IMR-90 (cell line): ENCODE measurements around the gene CFAP251.

Source experiments
- FOS ChIP-seq: fragments of 150-350 bp; IDR thresholded peaks from 2 replicates; pipeline ENCODE4 v1.6.1; 2016; ENCODE audit warnings: low read depth, low read length
- MAFK ChIP-seq: IDR thresholded peaks from 2 replicates; pipeline ENCODE4 v1.6.1; 2012; ENCODE audit warnings: low read depth, low read length, improper control_type of control experiment
- MXI1 ChIP-seq: IDR thresholded peaks from 2 replicates; pipeline ENCODE4 v1.6.1; 2012; ENCODE audit warnings: low read depth, mild to moderate bottlenecking, low read length, moderate library complexity, borderline replicate concordance
- NFE2L2 ChIP-seq: fragments of 150-350 bp; IDR thresholded peaks from 2 replicates; pipeline ENCODE4 v1.6.1; 2016; ENCODE audit warnings: low read depth, mild to moderate bottlenecking, low read length
- POLR2A ChIP-seq: IDR thresholded peaks from 2 replicates; pipeline ENCODE4 v1.6.1; 2012; ENCODE audit warnings: mild to moderate bottlenecking, low read depth, low read length
- RAD21 ChIP-seq: IDR thresholded peaks from 2 replicates; pipeline ENCODE4 v1.6.1; 2012; ENCODE audit warnings: low read length, improper control_type of control experiment
- RCOR1 ChIP-seq: IDR thresholded peaks from 2 replicates; pipeline ENCODE4 v1.6.1; 2012; ENCODE audit warnings: mild to moderate bottlenecking, low read length, improper control_type of control experiment; ENCODE audit not compliant: insufficient replicate concordance
- RFX5 ChIP-seq: IDR thresholded peaks from 2 replicates; pipeline ENCODE4 v1.8.0; 2012; ENCODE audit warnings: low read depth, mild to moderate bottlenecking, low read length, moderate library complexity
- SMC3 ChIP-seq: fragments of 150-350 bp; IDR thresholded peaks from 2 replicates; pipeline ENCODE4 v1.6.1; 2016; ENCODE audit warnings: low read depth, mild to moderate bottlenecking, antibody characterized with exemption, low read length, moderate library complexity
- TF ChIP-seq, protein P1 (sequence below): conservative IDR thresholded peaks from 2 replicates; pipeline ENCODE4 v1.5.1; 2012; ENCODE audit warnings: mild to moderate bottlenecking, low read depth, low read length, improper control_type of control experiment
- TF ChIP-seq, protein P2 (sequence below): fragments of 150-350 bp; IDR thresholded peaks from 2 replicates; pipeline ENCODE4 v1.6.1; 2017; ENCODE audit warnings: mild to moderate bottlenecking, antibody characterized with exemption, low read length, low read depth

DNA sequence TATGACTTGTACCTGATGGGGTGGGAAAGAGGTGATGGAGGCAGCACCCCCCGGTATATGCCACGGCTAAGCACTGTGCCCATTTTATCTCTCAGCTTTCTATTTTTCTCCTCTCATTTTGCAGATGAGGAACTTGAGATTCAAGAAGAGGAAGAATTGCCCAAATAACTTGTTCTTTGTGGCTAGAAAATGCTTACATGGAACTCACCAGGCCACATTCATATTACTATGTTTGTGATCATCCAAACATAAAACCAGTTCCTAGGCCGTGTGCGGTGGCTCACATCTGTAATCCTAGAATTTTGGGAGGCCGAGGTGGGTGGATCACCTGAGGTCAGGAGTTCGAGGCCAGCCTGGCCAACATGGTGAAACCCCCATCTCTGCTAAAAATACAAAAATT lies 44.3 kb upstream of the CFAP251 start:
- TF ChIP-seq, protein P1, sequence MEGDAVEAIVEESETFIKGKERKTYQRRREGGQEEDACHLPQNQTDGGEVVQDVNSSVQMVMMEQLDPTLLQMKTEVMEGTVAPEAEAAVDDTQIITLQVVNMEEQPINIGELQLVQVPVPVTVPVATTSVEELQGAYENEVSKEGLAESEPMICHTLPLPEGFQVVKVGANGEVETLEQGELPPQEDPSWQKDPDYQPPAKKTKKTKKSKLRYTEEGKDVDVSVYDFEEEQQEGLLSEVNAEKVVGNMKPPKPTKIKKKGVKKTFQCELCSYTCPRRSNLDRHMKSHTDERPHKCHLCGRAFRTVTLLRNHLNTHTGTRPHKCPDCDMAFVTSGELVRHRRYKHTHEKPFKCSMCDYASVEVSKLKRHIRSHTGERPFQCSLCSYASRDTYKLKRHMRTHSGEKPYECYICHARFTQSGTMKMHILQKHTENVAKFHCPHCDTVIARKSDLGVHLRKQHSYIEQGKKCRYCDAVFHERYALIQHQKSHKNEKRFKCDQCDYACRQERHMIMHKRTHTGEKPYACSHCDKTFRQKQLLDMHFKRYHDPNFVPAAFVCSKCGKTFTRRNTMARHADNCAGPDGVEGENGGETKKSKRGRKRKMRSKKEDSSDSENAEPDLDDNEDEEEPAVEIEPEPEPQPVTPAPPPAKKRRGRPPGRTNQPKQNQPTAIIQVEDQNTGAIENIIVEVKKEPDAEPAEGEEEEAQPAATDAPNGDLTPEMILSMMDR, result no peak
- TF ChIP-seq RFX5 (no peak), POLR2A (no peak), SMC3 (no peak), RAD21 (no peak), RCOR1 (no peak), MAFK (no peak), MXI1 (no peak), FOS (no peak), NFE2L2 (no peak)
- TF ChIP-seq, protein P2, sequence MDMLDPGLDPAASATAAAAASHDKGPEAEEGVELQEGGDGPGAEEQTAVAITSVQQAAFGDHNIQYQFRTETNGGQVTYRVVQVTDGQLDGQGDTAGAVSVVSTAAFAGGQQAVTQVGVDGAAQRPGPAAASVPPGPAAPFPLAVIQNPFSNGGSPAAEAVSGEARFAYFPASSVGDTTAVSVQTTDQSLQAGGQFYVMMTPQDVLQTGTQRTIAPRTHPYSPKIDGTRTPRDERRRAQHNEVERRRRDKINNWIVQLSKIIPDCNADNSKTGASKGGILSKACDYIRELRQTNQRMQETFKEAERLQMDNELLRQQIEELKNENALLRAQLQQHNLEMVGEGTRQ, result no peak
